Activated CD8-positive, alpha-beta memory T cell treated with anti-CD3 and anti-CD28 coated beads, Interleukin-2, amount 50 U/mL, for 24 hours (primary cell): ENCODE measurements around the gene HOXC10.

Experiments used
- DNase-seq: peaks from one replicate; pipeline ENCODE4 v3.0.0-alpha.2; 2020; ENCODE audit errors: extremely low read depth

The HOXC10 gene

GRCh38 chr12:53984901-53985691 is at the start of gene HOXC10:
TSS of gene HOXC10 (plus strand) at chr12:53985146. CDS start at chr12:53985260, 114 bp downstream.
- peak; percentile 56 for DNase-seq

- DNase-seq: no peak
Observed at GRCh38 chr12:53935383-53936341, 49.3 kb upstream of the HOXC10 start.

GRCh38 chr12:53937099-53937498 is 47.8 kb upstream of the HOXC10 start:
- DNase-seq: no peak

DNA sequence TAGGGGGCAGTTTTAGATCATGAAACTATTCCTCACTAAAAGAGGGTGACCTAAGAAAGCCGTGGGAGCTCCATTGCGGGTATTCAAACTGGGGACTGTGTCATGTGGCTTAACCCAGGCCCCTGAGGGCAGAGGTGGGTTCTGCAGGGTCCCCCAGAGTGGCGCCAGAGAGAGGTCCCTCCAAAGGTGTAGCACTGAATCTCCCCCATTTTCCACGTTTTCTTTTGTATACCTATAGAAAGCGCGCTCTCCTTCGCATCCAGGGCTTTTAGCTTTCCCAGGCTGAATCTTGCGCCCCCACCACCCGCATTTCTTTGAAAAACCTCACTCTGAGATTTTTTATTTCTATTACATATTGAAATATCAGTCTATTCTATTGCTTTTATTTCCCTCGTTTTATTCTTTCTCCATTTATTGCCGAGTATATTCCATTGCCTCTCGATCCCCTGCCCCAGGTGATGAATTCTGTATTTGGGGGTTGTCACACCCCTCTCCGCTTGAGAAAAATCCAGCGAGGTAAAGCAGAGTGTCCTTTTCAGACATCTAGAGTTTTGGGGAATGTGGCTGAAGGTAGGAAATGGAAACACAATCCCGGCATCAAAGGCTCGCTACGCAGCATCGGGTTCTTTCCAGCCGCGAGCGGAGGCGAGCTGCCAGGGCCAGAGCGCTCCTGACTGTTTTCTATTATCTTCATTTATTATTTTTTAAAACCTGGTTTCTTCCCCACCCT is 47.2 kb upstream of the HOXC10 start:
- no peak for DNase-seq

DNA sequence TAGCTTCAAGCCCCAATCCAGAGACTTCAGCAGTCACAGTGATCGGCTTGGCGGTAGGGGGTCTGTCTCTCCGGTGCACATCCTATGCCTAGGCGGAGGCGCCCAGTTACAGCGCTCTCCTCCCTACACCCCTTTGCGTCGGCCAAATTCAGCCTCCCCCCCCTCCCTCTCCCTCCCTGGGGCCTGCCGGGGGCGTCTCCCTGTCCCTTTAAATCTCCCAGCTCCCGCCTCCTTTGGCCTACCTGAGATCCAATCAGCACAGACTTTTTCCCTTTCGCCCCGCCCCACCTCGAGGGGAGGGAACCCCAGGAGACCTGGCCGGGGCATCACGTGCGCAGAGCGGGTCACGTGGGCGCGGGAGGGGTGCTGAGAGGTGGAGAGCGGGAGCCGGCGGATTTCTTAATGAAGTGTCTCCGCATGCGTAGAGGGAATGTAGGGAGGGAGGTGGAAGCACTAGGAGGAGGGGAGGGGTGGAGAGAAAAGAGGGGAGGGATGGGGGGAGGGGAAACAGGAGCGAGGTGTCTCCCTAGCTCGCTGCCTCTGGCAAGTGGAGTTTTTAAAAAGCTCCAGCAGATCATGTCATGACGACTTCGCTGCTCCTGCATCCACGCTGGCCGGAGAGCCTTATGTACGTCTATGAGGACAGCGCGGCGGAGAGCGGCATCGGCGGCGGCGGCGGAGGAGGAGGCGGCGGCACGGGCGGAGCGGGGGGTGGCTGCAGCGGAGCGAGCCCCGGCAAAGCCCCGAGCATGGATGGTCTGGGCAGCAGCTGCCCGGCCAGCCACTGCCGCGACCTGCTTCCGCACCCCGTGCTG is 46.4 kb upstream of the HOXC10 start, which contains the start of gene HOXC13:
Gene HOXC13 (plus strand): TSS at position 506 of the 815 bp plus-strand sequence. CDS start 76 bp downstream, at position 582.
- peak; percentile 25 for DNase-seq

DNA sequence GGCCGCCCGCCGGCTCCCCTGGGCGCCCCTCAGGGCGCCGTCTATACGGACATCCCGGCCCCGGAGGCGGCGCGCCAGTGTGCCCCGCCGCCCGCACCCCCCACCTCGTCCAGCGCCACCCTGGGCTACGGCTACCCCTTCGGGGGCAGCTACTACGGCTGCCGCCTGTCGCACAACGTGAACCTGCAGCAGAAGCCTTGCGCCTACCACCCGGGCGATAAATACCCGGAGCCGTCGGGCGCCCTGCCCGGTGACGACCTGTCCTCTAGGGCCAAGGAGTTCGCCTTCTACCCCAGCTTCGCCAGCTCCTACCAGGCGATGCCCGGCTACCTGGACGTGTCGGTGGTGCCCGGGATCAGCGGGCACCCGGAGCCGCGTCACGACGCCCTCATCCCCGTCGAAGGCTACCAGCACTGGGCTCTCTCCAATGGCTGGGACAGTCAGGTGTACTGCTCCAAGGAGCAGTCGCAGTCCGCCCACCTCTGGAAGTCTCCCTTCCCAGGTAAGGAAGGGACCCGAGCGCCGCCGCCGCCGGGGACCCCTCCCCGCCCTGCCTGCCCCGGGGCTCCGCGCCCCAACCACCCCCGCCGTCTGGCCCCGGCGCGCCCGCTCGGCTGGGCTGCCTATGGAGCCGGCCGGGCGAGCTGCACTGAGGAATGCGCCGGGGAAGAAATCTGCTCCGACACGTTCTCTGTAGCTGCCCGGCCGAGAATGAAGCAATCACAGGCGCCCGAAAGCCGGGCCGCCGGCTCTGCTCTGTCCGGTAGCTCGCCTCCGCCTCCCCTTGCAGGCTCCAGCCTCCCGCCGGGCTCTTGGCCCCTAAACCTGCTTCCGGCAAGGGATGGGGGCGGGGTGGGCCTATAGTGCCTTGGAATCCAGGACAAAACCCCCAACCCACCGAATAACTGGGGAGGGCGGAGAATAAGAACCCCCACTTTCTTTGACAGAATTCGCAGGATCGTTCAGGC is 45.5 kb upstream of the HOXC10 start:
- no peak for DNase-seq

GRCh38 chr12:53940443-53941014 is 44.4 kb upstream of the HOXC10 start:
- DNase-seq: no peak

DNA sequence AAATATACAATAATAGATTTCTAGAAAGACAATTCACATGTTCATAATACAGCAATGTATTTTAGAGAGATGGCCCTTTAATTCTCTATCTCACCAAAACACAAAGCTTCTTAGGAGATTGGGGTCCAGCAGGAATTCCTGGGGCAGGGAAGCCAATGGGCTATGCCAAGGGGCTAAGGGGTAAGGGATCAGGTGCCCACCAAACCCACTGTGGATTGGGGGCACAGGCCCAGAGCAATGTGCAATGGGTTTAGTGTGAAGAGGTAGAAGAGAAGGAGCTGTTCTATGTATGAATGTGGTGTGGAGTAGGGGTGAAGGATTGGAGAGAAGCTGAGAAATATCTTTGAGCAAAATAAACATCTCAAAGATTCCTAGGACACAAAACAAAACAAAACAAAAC is 43.8 kb upstream of the HOXC10 start:
- DNase-seq: no peak

DNA sequence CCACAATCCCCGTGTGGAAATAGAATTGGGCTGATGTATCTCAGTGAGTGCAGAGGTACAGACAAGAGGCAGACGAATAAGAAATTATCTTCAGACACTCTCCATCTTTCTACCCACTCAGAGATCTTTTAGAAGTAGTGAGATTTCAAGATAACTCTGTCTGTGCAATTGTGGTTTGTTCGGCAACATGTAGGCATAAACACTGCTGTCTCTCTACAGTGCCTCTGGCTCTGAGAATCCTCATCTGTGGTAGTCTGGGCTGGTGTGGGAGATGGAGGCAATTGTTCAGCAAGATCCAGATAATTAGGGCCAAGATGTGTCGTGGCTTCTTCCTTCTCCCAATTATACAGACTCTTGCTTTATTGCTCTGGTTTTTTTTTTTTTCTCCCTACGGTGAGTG is 43.2 kb upstream of the HOXC10 start:
- no peak for DNase-seq

GRCh38 chr12:53942467-53942997 is 42.4 kb upstream of the HOXC10 start:
- no peak for DNase-seq

GRCh38 chr12:53944209-53944608 is 40.7 kb upstream of the HOXC10 start:
- no peak for DNase-seq

- DNase-seq: no peak
Observed at GRCh38 chr12:53944907-53945847, 39.8 kb upstream of the HOXC10 start.

- no peak for DNase-seq
Observed at GRCh38 chr12:53947743-53948142, 37.2 kb upstream of the HOXC10 start.

- no peak for DNase-seq
Observed at GRCh38 chr12:53948650-53949593, 36.0 kb upstream of the HOXC10 start.

DNA sequence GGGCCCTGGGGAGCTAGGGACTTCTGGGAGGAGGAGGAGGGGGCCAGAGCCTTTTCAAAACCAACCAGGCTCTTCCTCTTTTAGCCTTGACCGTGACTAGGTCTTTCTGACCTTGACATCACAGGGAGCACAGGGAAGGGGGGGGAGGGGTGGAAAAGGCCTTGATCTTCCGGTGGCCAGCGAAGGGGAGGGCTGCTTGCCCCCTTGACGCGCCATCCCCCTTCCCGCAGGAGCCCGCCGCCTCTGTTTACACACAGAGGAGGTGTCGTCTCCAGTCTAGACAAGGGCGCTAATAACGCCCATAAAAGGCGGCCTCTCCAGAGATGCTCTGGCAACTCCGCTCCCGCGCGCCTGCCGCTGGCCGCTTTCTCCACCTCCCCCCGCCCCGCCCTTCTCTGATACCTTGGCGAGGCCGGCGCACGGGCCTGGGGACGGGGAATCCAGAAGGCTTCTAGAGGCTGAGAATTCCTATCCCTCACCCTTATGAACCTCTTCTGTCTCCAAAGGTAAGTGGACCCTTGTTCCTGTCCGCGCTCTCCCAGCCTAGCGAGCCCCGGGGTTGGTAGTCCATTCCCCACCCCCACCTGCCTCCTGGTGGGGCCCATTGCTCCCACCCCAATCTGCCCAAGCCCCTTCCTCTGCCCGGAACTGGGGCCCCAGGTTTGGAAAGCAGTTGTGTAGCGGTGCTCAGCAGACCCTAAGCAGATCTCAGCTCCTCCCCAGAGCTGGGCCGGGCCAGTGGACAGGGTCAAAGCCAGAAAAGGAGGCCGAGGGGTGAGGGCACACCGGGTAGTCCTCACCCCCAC is 35.1 kb upstream of the HOXC10 start:
- DNase-seq: no peak

- no peak for DNase-seq
Observed at GRCh38 chr12:53950437-53950773, 34.5 kb upstream of the HOXC10 start.
